GM23248 (cell line): ENCODE data around the gene FBXO46.

Experiments
- EZH2 ChIP-seq: fragments of 200-600 bp; sonication (generic); IDR thresholded peaks from 2 replicates; pipeline ENCODE4 v1.6.1; 2018; ENCODE audit warnings: antibody characterized with exemption, mild to moderate bottlenecking; ENCODE audit not compliant: insufficient read depth, poor library complexity, severe bottlenecking
- EZH2phosphoT487 ChIP-seq: fragments of 200-600 bp; sonication (generic); IDR thresholded peaks from 2 replicates; pipeline ENCODE4 v1.6.1; 2018; ENCODE audit warnings: antibody characterized with exemption, moderate library complexity, mild to moderate bottlenecking, low read depth; ENCODE audit not compliant: insufficient read depth

DNA sequence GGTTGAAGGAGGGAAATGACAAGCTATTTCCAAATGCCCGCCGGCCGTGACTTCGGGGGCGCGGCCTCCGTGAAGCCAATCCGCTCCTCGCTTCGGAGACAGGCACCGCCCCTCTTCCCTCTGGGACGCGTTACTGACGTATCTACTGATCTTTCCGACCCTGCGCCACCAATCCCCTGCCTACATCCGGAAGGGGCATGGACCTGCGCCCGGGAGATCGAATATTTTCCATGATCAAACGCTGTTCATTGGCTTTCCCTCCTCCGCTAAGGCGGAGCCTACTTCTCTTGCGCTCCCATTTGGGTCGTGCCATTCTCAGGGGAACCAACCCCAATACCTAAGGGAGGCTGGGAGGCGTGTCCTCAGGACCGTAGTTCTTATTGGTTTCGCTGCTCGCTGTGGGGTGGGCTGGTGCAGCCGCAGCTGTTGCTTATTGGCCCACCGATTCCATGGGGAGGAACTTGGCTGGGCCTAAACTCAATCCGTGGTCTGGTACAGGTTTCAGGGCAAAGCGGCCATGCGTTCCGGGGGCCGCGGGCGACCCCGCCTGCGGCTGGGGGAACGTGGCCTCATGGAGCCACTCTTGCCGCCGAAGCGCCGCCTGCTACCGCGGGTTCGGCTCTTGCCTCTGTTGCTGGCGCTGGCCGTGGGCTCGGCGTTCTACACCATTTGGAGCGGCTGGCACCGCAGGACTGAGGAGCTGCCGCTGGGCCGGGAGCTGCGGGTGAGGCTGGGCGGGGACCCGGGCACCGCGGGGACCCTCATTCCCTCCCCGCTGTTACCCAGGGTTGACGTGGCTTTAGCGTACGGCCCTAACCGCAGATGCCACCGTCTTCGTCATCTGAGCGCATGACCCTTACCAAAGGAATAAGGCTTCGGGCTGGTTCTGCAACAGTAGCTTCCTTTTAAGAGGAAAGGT, 38.2 kb downstream of the FBXO46 start, which contains the start of gene QPCTL:
- TF ChIP-seq EZH2: no peak
- no peak for TF ChIP-seq EZH2phosphoT487
